Measurements from ENCODE around the gene FRAS1. TPM values are rescaled to one million over a fixed set of nuclear protein-coding genes. Genes with fewer than 3 reads are reported as not detected.

The FRAS1 gene
- total and polyA plus RNA-seq, 3 experiments from 2014 or later = not detected

DNA sequence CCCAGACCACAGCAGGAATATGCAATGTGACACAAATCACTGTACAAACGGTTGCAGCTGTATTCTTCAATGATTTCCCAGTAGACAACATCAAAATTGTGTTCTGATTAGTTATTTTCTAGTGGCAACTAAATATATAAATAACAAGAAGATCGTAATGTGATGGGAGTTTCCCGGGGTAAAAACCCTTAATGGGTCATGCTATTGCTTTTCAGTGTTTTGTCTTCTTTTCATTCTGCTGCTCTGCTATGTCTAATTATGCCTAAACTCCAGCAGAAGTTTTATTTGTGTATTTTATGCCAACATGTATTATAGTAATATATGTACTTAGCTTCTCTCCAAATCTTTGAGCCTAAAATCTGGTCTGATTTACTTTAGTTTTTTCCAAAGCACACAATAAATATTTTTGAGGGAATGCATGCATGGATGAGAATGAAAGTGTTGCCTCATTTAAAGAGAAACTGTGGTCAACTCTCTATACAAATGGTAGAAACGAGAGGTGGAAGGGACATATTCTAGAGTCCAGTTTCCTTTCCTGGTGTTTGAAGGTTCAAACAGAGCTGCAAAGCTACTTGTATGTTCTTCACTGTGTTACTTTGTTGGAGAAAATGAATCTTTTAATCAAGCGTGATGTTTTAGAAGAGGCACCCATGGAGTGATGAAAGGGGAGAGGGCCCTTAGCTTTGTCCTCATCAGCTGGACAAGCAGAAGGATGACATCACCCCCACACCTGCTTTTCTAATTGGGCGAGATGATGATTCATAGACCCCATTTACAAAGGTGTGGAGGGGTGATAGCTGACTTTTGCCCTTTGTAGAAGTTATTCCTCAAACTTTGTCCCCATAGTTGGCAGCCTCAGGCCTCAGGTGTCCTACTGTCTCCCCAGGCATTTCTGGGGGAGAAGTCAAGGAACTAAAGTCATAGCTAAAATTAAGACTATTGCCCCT lies 129.7 kb downstream of the FRAS1 start:
- Mint-ChIP-seq H3K27me3 (no peaks in the 10 kb centered on the region), H3K27ac (no peak overlapping the region), H3K9me3 (no peaks in the 10 kb centered on the region), H3K36me3 (no peaks in the 10 kb centered on the region), H3K4me1 (no peaks in the 10 kb centered on the region), H3K4me3 (no peak overlapping the region)
- Histone ChIP-seq H3K4me1 (ENCODE audit: insufficient read depth, low read length) (no peaks in the 10 kb centered on the region), H3K27me3 (ENCODE audit: insufficient read depth, low read length, poor library complexity, severe bottlenecking) (no peaks in the 10 kb centered on the region), H3K36me3 (ENCODE audit: insufficient read depth, low read length) (no peaks in the 10 kb centered on the region), H3K9me3 (ENCODE audit: low read length) (no peaks in the 10 kb centered on the region), H3K27ac (ENCODE audit: low read depth, low read length) (no peak overlapping the region), H3K4me3 (ENCODE audit: low read length) (no peak overlapping the region)
- POLR2A ChIA-PET = no interaction called here
- no peak for DNase-seq
- CTCF ChIA-PET = no interaction called here

DNA sequence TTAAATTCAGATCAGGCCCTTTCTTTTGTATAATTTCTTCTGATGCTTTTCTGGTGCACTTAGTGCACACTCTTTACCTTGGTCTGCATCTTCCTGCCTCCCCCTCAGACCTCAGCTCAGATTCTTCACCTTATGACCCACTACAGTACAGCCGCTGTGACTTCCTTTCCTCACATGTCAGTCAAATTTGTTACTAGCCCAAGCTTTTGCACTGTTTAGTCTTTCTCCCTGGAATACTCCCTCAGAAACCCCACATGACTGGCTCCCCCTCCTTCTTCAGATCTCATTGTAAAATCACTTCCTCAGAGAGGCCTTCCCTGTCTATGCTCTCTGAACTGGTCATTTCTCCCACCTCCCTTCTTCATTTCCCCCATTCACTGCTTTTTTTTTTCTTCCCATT lies 132.9 kb downstream of the FRAS1 start:
- CTCF ChIA-PET = no interaction called here

GRCh38 chr4:78190595-78190994 lies 133.5 kb downstream of the FRAS1 start:
- no peaks in the 10 kb centered on the region for H3K4me1 ChIP-seq (ENCODE audit: insufficient read depth, low read length)
- Mint-ChIP-seq H3K36me3 (no peaks in the 10 kb centered on the region), H3K4me3 (no peak overlapping the region), H3K4me1 (no peaks in the 10 kb centered on the region), H3K27me3 (peaks cover 0 to 6% of the 10 kb centered on the region in 2 donors), H3K27ac (no peak overlapping the region), H3K9me3 (peaks cover 0 to 8% (median 3%) of the 10 kb centered on the region in 5 donors)
- H3K36me3 ChIP-seq (ENCODE audit: insufficient read depth, low read length) = no peaks in the 10 kb centered on the region
- no peak overlapping the region for H3K4me3 ChIP-seq (ENCODE audit: low read length)
- ChIA-PET CTCF (no interaction called here), POLR2A (no interaction called here)
- DNase-seq = no peak
- no peak overlapping the region for H3K27ac ChIP-seq (ENCODE audit: low read depth, low read length)
- H3K9me3 ChIP-seq (ENCODE audit: low read length) = no peaks in the 10 kb centered on the region
- no peaks in the 10 kb centered on the region for H3K27me3 ChIP-seq (ENCODE audit: insufficient read depth, low read length, poor library complexity, severe bottlenecking)

More for the DNA sequence above, 132.9 kb downstream of the FRAS1 start:
- H3K4me3 ChIP-seq (ENCODE audit: low read length) = no peak overlapping the region
- no peak for DNase-seq
- H3K27me3 Mint-ChIP-seq = peaks cover 0 to 5% of the 10 kb centered on the region in 2 donors
- H3K4me1 Mint-ChIP-seq = no peaks in the 10 kb centered on the region
- POLR2A ChIA-PET = no interaction called here
- no peak overlapping the region for H3K27ac ChIP-seq (ENCODE audit: low read depth, low read length)
- H3K4me1 ChIP-seq (ENCODE audit: insufficient read depth, low read length) = no peaks in the 10 kb centered on the region
- peaks cover 0 to 8% (median 3%) of the 10 kb centered on the region in 5 donors for H3K9me3 Mint-ChIP-seq
- H3K9me3 ChIP-seq (ENCODE audit: low read length) = no peaks in the 10 kb centered on the region
- no peaks in the 10 kb centered on the region for H3K36me3 Mint-ChIP-seq
- no peak overlapping the region for H3K27ac Mint-ChIP-seq
- no peaks in the 10 kb centered on the region for H3K27me3 ChIP-seq (ENCODE audit: insufficient read depth, low read length, poor library complexity, severe bottlenecking)
- no peaks in the 10 kb centered on the region for H3K36me3 ChIP-seq (ENCODE audit: insufficient read depth, low read length)
- no peak overlapping the region for H3K4me3 Mint-ChIP-seq

DNA sequence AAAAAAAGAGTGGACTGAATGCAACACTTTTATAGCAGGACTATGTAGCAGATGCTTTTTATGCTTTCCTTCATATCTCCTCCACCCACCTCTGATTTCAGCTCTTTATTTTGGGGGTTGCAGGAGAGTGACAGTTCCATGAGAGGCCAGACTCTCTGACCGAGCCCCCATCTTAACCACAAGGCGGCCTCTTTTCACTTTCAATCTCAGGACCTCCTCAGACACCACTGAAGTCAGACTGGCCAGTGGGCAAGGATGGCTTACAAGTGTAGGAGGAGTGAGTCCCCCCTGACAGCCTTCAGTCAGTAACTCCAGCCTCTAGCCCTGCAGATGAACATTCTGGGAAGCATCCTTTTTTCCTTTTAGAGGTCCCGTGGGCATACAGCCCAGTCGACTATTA lies 140.8 kb downstream of the FRAS1 start:
- Histone ChIP-seq H3K4me1 (ENCODE audit: insufficient read depth, low read length) (no peaks in the 10 kb centered on the region), H3K9me3 (ENCODE audit: low read length) (no peaks in the 10 kb centered on the region), H3K27me3 (ENCODE audit: insufficient read depth, low read length, poor library complexity, severe bottlenecking) (no peaks in the 10 kb centered on the region), H3K27ac (ENCODE audit: low read depth, low read length) (no peak overlapping the region), H3K4me3 (ENCODE audit: low read length) (no peak overlapping the region), H3K36me3 (ENCODE audit: insufficient read depth, low read length) (no peaks in the 10 kb centered on the region)
- no peak for DNase-seq
- Mint-ChIP-seq H3K27ac (no peak overlapping the region), H3K4me3 (no peak overlapping the region), H3K4me1 (no peaks in the 10 kb centered on the region), H3K27me3 (peaks cover 7 to 15% of the 10 kb centered on the region in 2 donors), H3K9me3 (peaks cover 0 to 8% (median 5%) of the 10 kb centered on the region in 5 donors), H3K36me3 (no peaks in the 10 kb centered on the region)
- CTCF ChIA-PET = no interaction called here
- POLR2A ChIA-PET = no interaction called here

- POLR2A ChIA-PET = no interaction called here
- Mint-ChIP-seq H3K4me3 (no peak overlapping the region), H3K4me1 (no peaks in the 10 kb centered on the region), H3K9me3 (peaks cover 0 to 8% (median 2%) of the 10 kb centered on the region in 5 donors), H3K27ac (no peak overlapping the region), H3K27me3 (peaks cover 3 to 22% of the 10 kb centered on the region in 2 donors), H3K36me3 (no peaks in the 10 kb centered on the region)
- no peaks in the 10 kb centered on the region for H3K9me3 ChIP-seq (ENCODE audit: low read length)
- no peak for DNase-seq
- H3K36me3 ChIP-seq (ENCODE audit: insufficient read depth, low read length) = no peaks in the 10 kb centered on the region
- H3K4me3 ChIP-seq (ENCODE audit: low read length) = no peak overlapping the region
- no peak overlapping the region for H3K27ac ChIP-seq (ENCODE audit: low read depth, low read length)
- no peaks in the 10 kb centered on the region for H3K27me3 ChIP-seq (ENCODE audit: insufficient read depth, low read length, poor library complexity, severe bottlenecking)
- H3K4me1 ChIP-seq (ENCODE audit: insufficient read depth, low read length) = no peaks in the 10 kb centered on the region
- CTCF ChIA-PET = no interaction called here
Measured at GRCh38 chr4:78199984-78200383, 142.9 kb downstream of the FRAS1 start.

- H3K9me3 Mint-ChIP-seq = peaks cover 0 to 6% (median 2%) of the 10 kb centered on the region in 5 donors
- no peak overlapping the region for H3K4me3 ChIP-seq (ENCODE audit: low read length)
- H3K9me3 ChIP-seq (ENCODE audit: low read length) = no peaks in the 10 kb centered on the region
- DNase-seq = no peak
- H3K4me1 Mint-ChIP-seq = no peaks in the 10 kb centered on the region
- no peak overlapping the region for H3K27ac ChIP-seq (ENCODE audit: low read depth, low read length)
- no peaks in the 10 kb centered on the region for H3K36me3 Mint-ChIP-seq
- H3K36me3 ChIP-seq (ENCODE audit: insufficient read depth, low read length) = no peaks in the 10 kb centered on the region
- CTCF ChIA-PET = no interaction called here
- H3K27me3 Mint-ChIP-seq = peaks cover 2 to 30% of the 10 kb centered on the region in 2 donors
- no peaks in the 10 kb centered on the region for H3K4me1 ChIP-seq (ENCODE audit: insufficient read depth, low read length)
- POLR2A ChIA-PET = no interaction called here
- no peak overlapping the region for H3K27ac Mint-ChIP-seq
- no peaks in the 10 kb centered on the region for H3K27me3 ChIP-seq (ENCODE audit: insufficient read depth, low read length, poor library complexity, severe bottlenecking)
- H3K4me3 Mint-ChIP-seq = no peak overlapping the region
Measured at GRCh38 chr4:78200949-78201348, 143.8 kb downstream of the FRAS1 start.

DNA sequence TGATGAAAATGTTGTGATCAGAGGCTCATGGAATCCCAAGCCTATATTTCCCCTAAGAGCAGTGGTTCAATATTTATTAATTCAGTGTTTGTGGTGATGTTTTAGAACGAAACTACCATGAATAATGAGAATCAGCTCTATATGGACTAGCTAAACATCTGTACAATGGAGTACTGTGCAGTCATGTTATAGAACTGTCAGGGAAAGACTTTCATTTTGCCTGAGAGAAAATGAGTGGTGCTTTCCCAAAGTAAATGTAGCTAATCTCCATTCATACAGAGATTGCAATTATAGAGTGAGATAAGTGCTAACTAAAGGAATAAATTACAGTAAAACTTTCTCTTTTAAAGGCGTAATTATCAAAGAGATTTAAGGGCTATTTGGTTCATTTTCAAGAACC lies 147.1 kb downstream of the FRAS1 start:
- Histone ChIP-seq H3K9me3 (ENCODE audit: low read length) (no peaks in the 10 kb centered on the region), H3K4me1 (ENCODE audit: insufficient read depth, low read length) (no peaks in the 10 kb centered on the region), H3K27ac (ENCODE audit: low read depth, low read length) (no peak overlapping the region), H3K27me3 (ENCODE audit: insufficient read depth, low read length, poor library complexity, severe bottlenecking) (no peaks in the 10 kb centered on the region), H3K4me3 (ENCODE audit: low read length) (no peak overlapping the region), H3K36me3 (ENCODE audit: insufficient read depth, low read length) (no peaks in the 10 kb centered on the region)
- CTCF ChIA-PET = no interaction called here
- no peaks in the 10 kb centered on the region for H3K4me1 Mint-ChIP-seq
- no peak overlapping the region for H3K27ac Mint-ChIP-seq
- no peaks in the 10 kb centered on the region for H3K36me3 Mint-ChIP-seq
- POLR2A ChIA-PET = no interaction called here
- no peak overlapping the region for H3K4me3 Mint-ChIP-seq
- H3K27me3 Mint-ChIP-seq = peaks cover 2 to 24% of the 10 kb centered on the region in 2 donors
- DNase-seq = no peak
- H3K9me3 Mint-ChIP-seq = peaks cover 0 to 2% (median 0%) of the 10 kb centered on the region in 5 donors

DNA sequence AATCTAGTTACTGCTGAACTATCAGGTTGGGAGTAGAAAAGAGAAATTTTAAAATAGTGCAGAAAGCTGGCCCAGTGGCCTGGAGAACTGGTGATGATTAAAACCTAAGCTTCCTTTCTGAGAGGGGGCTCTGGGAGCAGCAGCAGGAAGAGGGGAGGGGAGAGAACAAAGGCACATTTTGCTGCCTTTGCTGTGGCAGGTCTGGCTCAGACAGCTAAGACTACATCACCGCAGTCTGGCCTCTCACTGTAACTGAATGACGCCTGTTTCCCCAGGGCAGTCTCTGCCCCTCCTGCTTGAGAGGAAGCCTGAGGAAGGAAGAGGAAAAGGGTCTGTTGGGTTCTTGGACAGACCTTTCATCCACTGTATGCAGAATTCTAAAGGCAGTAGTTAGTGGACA lies 148.5 kb downstream of the FRAS1 start:
- CTCF ChIA-PET = no interaction called here
- H3K36me3 ChIP-seq (ENCODE audit: insufficient read depth, low read length) = no peaks in the 10 kb centered on the region

More for the DNA sequence above, 148.5 kb downstream of the FRAS1 start:
- H3K4me3 ChIP-seq (ENCODE audit: low read length) = no peak overlapping the region
- H3K27me3 Mint-ChIP-seq = peaks cover 2 to 19% of the 10 kb centered on the region in 2 donors
- no peaks in the 10 kb centered on the region for H3K27me3 ChIP-seq (ENCODE audit: insufficient read depth, low read length, poor library complexity, severe bottlenecking)
- no peaks in the 10 kb centered on the region for H3K9me3 ChIP-seq (ENCODE audit: low read length)
- DNase-seq = no peak
- peaks cover 0 to 2% (median 0%) of the 10 kb centered on the region in 5 donors for H3K9me3 Mint-ChIP-seq
- no peaks in the 10 kb centered on the region for H3K4me1 ChIP-seq (ENCODE audit: insufficient read depth, low read length)
- no peak overlapping the region for H3K27ac Mint-ChIP-seq
- H3K4me1 Mint-ChIP-seq = no peaks in the 10 kb centered on the region
- POLR2A ChIA-PET = no interaction called here
- no peak overlapping the region for H3K4me3 Mint-ChIP-seq
- no peaks in the 10 kb centered on the region for H3K36me3 Mint-ChIP-seq
- H3K27ac ChIP-seq (ENCODE audit: low read depth, low read length) = no peak overlapping the region
